ENCODE results near the gene MTNR1A.

Gene MTNR1A

GRCh38 chr4:186485561-186486062, 69.8 kb downstream of the MTNR1A start:
- DNase-seq: no peak

GRCh38 chr4:186485150-186485549, 70.2 kb downstream of the MTNR1A start:
- DNase-seq: no peak

GRCh38 chr4:186483656-186484055, 71.7 kb downstream of the MTNR1A start:
- no peak for DNase-seq
